ENCODE data around the gene MORN5. TPM values are rescaled to one million over a fixed set of nuclear protein-coding genes. Genes with fewer than 3 reads are reported as not detected.

The MORN5 gene
- 0.57 and 1.9 TPM in 2 replicates for total RNA-seq
- long read RNA-seq, result 0 reads

- no peak for TF ChIP-seq CTCF (IDR thresholded peaks at IDR 0.05; ENCODE audit: unreplicated experiment)
- peaks cover 10% of the 10 kb centered on the region for H3K4me1 Mint-ChIP-seq (ENCODE audit: low read depth)
- DNase-seq (ENCODE audit: low spot score, unreplicated experiment), result peak; percentile 97
- peaks cover 6% of the 10 kb centered on the region for H3K9me3 Mint-ChIP-seq (ENCODE audit: low read depth)
- peaks cover 2% of the 10 kb centered on the region for H3K36me3 Mint-ChIP-seq (ENCODE audit: insufficient read depth)
- H3K27me3 Mint-ChIP-seq, result peaks cover 15% of the 10 kb centered on the region
- H3K27ac Mint-ChIP-seq, result peak within 1 kb of the TSS; percentile 92
- H3K4me3 Mint-ChIP-seq (ENCODE audit: low read depth), result peak within 1 kb of the TSS; percentile 98
Measured at GRCh38 chr9:122159026-122159924, at the start of gene MORN5, which contains the start of gene NDUFA8. MORN5 (plus strand) TSS chr9:122159908; CDS start chr9:122159973, 65 bp downstream. NDUFA8 (minus strand) TSS chr9:122159779; CDS start chr9:122159677, 102 bp downstream.

- Mint-ChIP-seq H3K36me3 (ENCODE audit: insufficient read depth) (no peaks in the 10 kb centered on the region), H3K4me3 (ENCODE audit: low read depth) (no peak overlapping the region), H3K9me3 (ENCODE audit: low read depth) (no peaks in the 10 kb centered on the region), H3K4me1 (ENCODE audit: low read depth) (no peaks in the 10 kb centered on the region), H3K27ac (no peak overlapping the region), H3K27me3 (peaks cover 35% of the 10 kb centered on the region)
- DNase-seq (ENCODE audit: low spot score, unreplicated experiment), result no peak
- no peak for TF ChIP-seq CTCF (IDR thresholded peaks at IDR 0.05; ENCODE audit: unreplicated experiment)
Measured at GRCh38 chr9:122110100-122110833, 49.4 kb upstream of the MORN5 start.

GRCh38 chr9:122111413-122112085 is 48.2 kb upstream of the MORN5 start:
- H3K27ac Mint-ChIP-seq, result no peak overlapping the region
- no peak for TF ChIP-seq CTCF (IDR thresholded peaks at IDR 0.05; ENCODE audit: unreplicated experiment)
- H3K4me1 Mint-ChIP-seq (ENCODE audit: low read depth), result no peaks in the 10 kb centered on the region
- no peak for DNase-seq (ENCODE audit: low spot score, unreplicated experiment)
- H3K36me3 Mint-ChIP-seq (ENCODE audit: insufficient read depth), result no peaks in the 10 kb centered on the region
- no peak overlapping the region for H3K4me3 Mint-ChIP-seq (ENCODE audit: low read depth)
- H3K27me3 Mint-ChIP-seq, result peaks cover 42% of the 10 kb centered on the region
- H3K9me3 Mint-ChIP-seq (ENCODE audit: low read depth), result no peaks in the 10 kb centered on the region

- Mint-ChIP-seq H3K9me3 (ENCODE audit: low read depth) (no peaks in the 10 kb centered on the region), H3K27me3 (peaks cover 42% of the 10 kb centered on the region), H3K36me3 (ENCODE audit: insufficient read depth) (no peaks in the 10 kb centered on the region), H3K27ac (no peak overlapping the region), H3K4me3 (ENCODE audit: low read depth) (no peak overlapping the region), H3K4me1 (ENCODE audit: low read depth) (no peaks in the 10 kb centered on the region)
- TF ChIP-seq CTCF (IDR thresholded peaks at IDR 0.05; ENCODE audit: unreplicated experiment), result no peak
- DNase-seq (ENCODE audit: low spot score, unreplicated experiment), result no peak
Measured at GRCh38 chr9:122112238-122112637, 47.5 kb upstream of the MORN5 start.

GRCh38 chr9:122113574-122113973 is 46.1 kb upstream of the MORN5 start:
- no peak for DNase-seq (ENCODE audit: low spot score, unreplicated experiment)
- Mint-ChIP-seq H3K9me3 (ENCODE audit: low read depth) (no peaks in the 10 kb centered on the region), H3K36me3 (ENCODE audit: insufficient read depth) (no peaks in the 10 kb centered on the region), H3K4me1 (ENCODE audit: low read depth) (no peaks in the 10 kb centered on the region), H3K27me3 (peaks cover 34% of the 10 kb centered on the region), H3K4me3 (ENCODE audit: low read depth) (no peak overlapping the region), H3K27ac (no peak overlapping the region)
- no peak for TF ChIP-seq CTCF (IDR thresholded peaks at IDR 0.05; ENCODE audit: unreplicated experiment)

All from progenitor cell of endocrine pancreas (in vitro differentiated cells).